HepG2 (cell line): ENCODE data around the gene PALM3. TPM values are rescaled to one million over a fixed set of nuclear protein-coding genes. Genes with fewer than 3 reads are reported as not detected.

ENCODE experiments used
- BCL6 ChIP-seq: IDR thresholded peaks from 2 replicates; pipeline ENCODE4 v1.6.1; 2016; ENCODE audit warnings: missing genetic modification reagents, missing compliant biosample characterization
- FOSL2 ChIP-seq: sonication (generic); formaldehyde crosslinking; IDR thresholded peaks from 2 replicates; pipeline ENCODE4 v1.4.0; 2020; ENCODE audit warnings: missing genetic modification reagents
- NFIB ChIP-seq: sonication (generic); formaldehyde crosslinking; IDR thresholded peaks from 2 replicates; pipeline ENCODE4 v1.9.0; 2021; ENCODE audit warnings: missing genetic modification reagents, mild to moderate bottlenecking, borderline replicate concordance
- PATZ1 ChIP-seq: sonication (generic); formaldehyde crosslinking; IDR thresholded peaks from 2 replicates; pipeline ENCODE4 v1.4.0; 2020; ENCODE audit warnings: missing genetic modification reagents
- POLR2A ChIP-seq, 2 experiments: IDR thresholded peaks; 2 replicates each; pipeline ENCODE4 v1.6.1; 2011; ENCODE audit warnings: low read depth in 2 of 2, low read length in 2 of 2, mild to moderate bottlenecking in 1 of 2, moderate library complexity in 1 of 2; ENCODE audit not compliant: insufficient read depth in 1 of 2
- RERE ChIP-seq: IDR thresholded peaks from 2 replicates; pipeline ENCODE4 v1.6.1; 2016; ENCODE audit warnings: low read depth, missing genetic modification reagents, missing compliant biosample characterization
- SAFB2 ChIP-seq: sonication (generic); formaldehyde crosslinking; IDR thresholded peaks from 2 replicates; pipeline ENCODE4 v1.5.1; 2020; ENCODE audit warnings: missing genetic modification reagents, low read depth, mild to moderate bottlenecking, borderline replicate concordance
- SIN3B ChIP-seq: fragments of 150-350 bp; IDR thresholded peaks from 2 replicates; pipeline ENCODE4 v1.6.1; 2014; ENCODE audit warnings: low read length
- SP5 ChIP-seq: IDR thresholded peaks from 2 replicates; pipeline ENCODE4 v1.6.1; 2016; ENCODE audit warnings: low read depth, borderline replicate concordance
- TBP ChIP-seq: sonication (generic); formaldehyde crosslinking; IDR thresholded peaks from 2 replicates; pipeline ENCODE4 v1.5.0; 2020; ENCODE audit warnings: missing genetic modification reagents
- TRAFD1 ChIP-seq: sonication (generic); formaldehyde crosslinking; IDR thresholded peaks from 2 replicates; pipeline ENCODE4 v1.5.1; 2020; ENCODE audit warnings: missing genetic modification reagents, mild to moderate bottlenecking, borderline replicate concordance
- ZMYM2 ChIP-seq: sonication (generic); formaldehyde crosslinking; IDR thresholded peaks from 2 replicates; pipeline ENCODE4 v1.8.0; 2022; ENCODE audit warnings: mild to moderate bottlenecking, missing genetic modification reagents
- ZNF230 ChIP-seq: sonication (generic); formaldehyde crosslinking; IDR thresholded peaks from 2 replicates; pipeline ENCODE4 v1.4.0; 2020; ENCODE audit warnings: mild to moderate bottlenecking, missing genetic modification reagents
- ZNF235 ChIP-seq: sonication (generic); formaldehyde crosslinking; IDR thresholded peaks from 2 replicates; pipeline ENCODE4 v1.8.1; 2023; ENCODE audit warnings: mild to moderate bottlenecking, missing genetic modification reagents, borderline replicate concordance
- ZNF281 ChIP-seq: sonication (generic); formaldehyde crosslinking; IDR thresholded peaks from 2 replicates; pipeline ENCODE4 v1.4.0; 2020; ENCODE audit warnings: missing genetic modification reagents, borderline replicate concordance
- ZNF558 ChIP-seq: sonication (generic); formaldehyde crosslinking; IDR thresholded peaks from 2 replicates; pipeline ENCODE4 v1.9.0; 2022; ENCODE audit warnings: mild to moderate bottlenecking, missing genetic modification reagents, borderline replicate concordance
- ZNF7 ChIP-seq: IDR thresholded peaks from 2 replicates; pipeline ENCODE4 v1.6.1; 2016; ENCODE audit warnings: missing biosample characterization, missing genetic modification reagents
- ZNF790 ChIP-seq: sonication (generic); formaldehyde crosslinking; IDR thresholded peaks from 2 replicates; pipeline ENCODE4 v1.8.0; 2022; ENCODE audit warnings: missing genetic modification reagents, mild to moderate bottlenecking, borderline replicate concordance
- polyA plus RNA-seq, 8 experiments: library from polyadenylated mRNA; depleted of rRNA in 3 of 8; stranded (reverse) in 7 of 8; unstranded in 1 of 8; fragments of >200 nt; fragmentation: Illumina TruSeq in 4 of 8; extraction: Trizol in 4 of 8; gene quantifications; 2 replicates each; pipeline versions ENCODE4 v1.2.1 to v1.2.3, GENCODE V29; 2011 to 2016; ENCODE audit warnings: low read depth in 4 of 8, missing spikeins in 1 of 8, mixed read lengths in 1 of 8; ENCODE audit not compliant: insufficient read depth in 1 of 8
- total RNA-seq, 5 experiments: library from RNA; depleted of rRNA; stranded (reverse); fragments of >200 nt; fragmentation: Illumina TruSeq; extraction: Trizol; gene quantifications; 2 replicates each; pipeline ENCODE4 v1.2.3, GENCODE V29; 2016; ENCODE audit warnings: low read depth in 1 of 5

The PALM3 gene
- total and polyA plus RNA-seq, 2 of the 13 experiments (the other 11 are each of a cell fraction or from before 2014, with no cell fraction given), result 0.79 to 2.4 TPM

- peak; percentile 44 for TF ChIP-seq BCL6 (CRISPR knock-in tag)
- no peak for TF ChIP-seq RERE (CRISPR knock-in tag)
- TF ChIP-seq TRAFD1, result 0 out of 2 replicates have a peak, but pooled peaks have one; percentile 40
- TF ChIP-seq SP5, result peak; percentile 75
- TF ChIP-seq TBP (CRISPR knock-in tag), result no peak
- TF ChIP-seq ZNF558 (CRISPR knock-in tag), result no peak
- 0 out of 2 replicates have a peak, but pooled peaks have one; percentile 6 for TF ChIP-seq ZNF230 (CRISPR knock-in tag)
- TF ChIP-seq POLR2A (IDR thresholded peaks at IDR 0.05; ENCODE audit: insufficient read depth in 1 of 2, low read depth in 2 of 2, low read length in 2 of 2), result peak in 1 of 2 experiments; percentile 62; a peak in 2 of 4 replicates
- TF ChIP-seq PATZ1, result peak; percentile 95
- TF ChIP-seq ZNF235 (CRISPR knock-in tag), result no peak; the same call in 1 of the 2 replicates
- TF ChIP-seq SAFB2 (CRISPR knock-in tag), result peak; percentile 73
- TF ChIP-seq ZNF281 (CRISPR knock-in tag), result no peak
- TF ChIP-seq FOSL2 (CRISPR knock-in tag), result no peak
- no peak for TF ChIP-seq ZNF7 (CRISPR knock-in tag)
- TF ChIP-seq ZNF790 (CRISPR knock-in tag), result 0 out of 2 replicates have a peak, but pooled peaks have one; percentile 59
- no peak for TF ChIP-seq ZMYM2 (CRISPR knock-in tag)
- TF ChIP-seq SIN3B, result no peak
- no peak for TF ChIP-seq NFIB (CRISPR knock-in tag)
Measured at GRCh38 chr19:14072535-14073260, 10.8 kb upstream of the PALM3 start, which contains the start of gene MISP3 (continued).
